GM12878 (cell line): ENCODE data around the gene SUMF2. TPM values are rescaled to one million over a fixed set of nuclear protein-coding genes. Genes with fewer than 3 reads are reported as not detected.

Source experiments
- BHLHE40 ChIP-seq, 2 experiments: fragments of 450-650 bp in 1 of 2; IDR thresholded peaks; 2 replicates each; pipeline ENCODE4 v1.6.1; 2011 to 2017; ENCODE audit warnings: low read depth in 2 of 2, borderline replicate concordance in 1 of 2, improper control_type of control experiment in 1 of 2, low read length in 1 of 2, mild to moderate bottlenecking in 1 of 2
- CBX5 ChIP-seq: sonication (generic); IDR thresholded peaks from 2 replicates; pipeline ENCODE4 v1.6.1; 2016; ENCODE audit warnings: low read depth, moderate library complexity, mild to moderate bottlenecking, inconsistent platforms
- CHD2 ChIP-seq: IDR thresholded peaks from 2 replicates; pipeline ENCODE4 v1.6.1; 2011; ENCODE audit warnings: low read depth, low read length, improper control_type of control experiment, borderline replicate concordance
- CREM ChIP-seq: IDR thresholded peaks from 2 replicates; pipeline ENCODE4 v1.6.1; 2014; ENCODE audit warnings: antibody characterized with exemption, low read depth
- ESRRA ChIP-seq: IDR thresholded peaks from 2 replicates; pipeline ENCODE4 v1.6.1; 2012; ENCODE audit warnings: mild to moderate bottlenecking, low read length, improper control_type of control experiment
- FOXK2 ChIP-seq: fragments of 450-650 bp; IDR thresholded peaks from 2 replicates; pipeline ENCODE4 v1.6.1; 2017; ENCODE audit warnings: mild to moderate bottlenecking, moderate library complexity
- HCFC1 ChIP-seq: fragments of 150-350 bp; IDR thresholded peaks from 2 replicates; pipeline ENCODE4 v1.6.1; 2014; ENCODE audit warnings: low read length
- HDAC2 ChIP-seq: fragments of 200-600 bp; sonication (generic); IDR thresholded peaks from 2 replicates; pipeline ENCODE4 v1.6.1; 2017
- IKZF1 ChIP-seq: fragments of 450-650 bp; conservative IDR thresholded peaks from 2 replicates; pipeline ENCODE4 v1.6.1; 2017; ENCODE audit warnings: antibody characterized with exemption, mild to moderate bottlenecking
- JUNB ChIP-seq: IDR thresholded peaks from 2 replicates; pipeline ENCODE4 v1.6.1; 2016; ENCODE audit warnings: antibody characterized with exemption, mild to moderate bottlenecking
- MTA3 ChIP-seq: IDR thresholded peaks from 2 replicates; pipeline ENCODE4 v1.6.1; 2012; ENCODE audit warnings: low read length, inconsistent platforms, borderline replicate concordance
- POLR2A ChIP-seq: IDR thresholded peaks from 2 replicates; pipeline ENCODE4 v1.6.1; 2011; ENCODE audit warnings: low read depth, mild to moderate bottlenecking, low read length
- POU2F2 ChIP-seq: IDR thresholded peaks from 3 replicates; pipeline ENCODE4 v1.6.1; 2011; ENCODE audit warnings: low read depth, mild to moderate bottlenecking, low read length, borderline replicate concordance
- RB1 ChIP-seq: fragments of 450-650 bp; formaldehyde crosslinking; IDR thresholded peaks from 2 replicates; pipeline ENCODE4 v1.6.1; 2017; ENCODE audit warnings: mild to moderate bottlenecking, borderline replicate concordance
- RCOR1 ChIP-seq: conservative IDR thresholded peaks from 2 replicates; pipeline ENCODE4 v1.6.1; 2012; ENCODE audit warnings: low read depth, low read length, improper control_type of control experiment
- SIN3A ChIP-seq: IDR thresholded peaks from 2 replicates; pipeline ENCODE4 v1.6.1; 2012; ENCODE audit warnings: low read depth, low read length, improper control_type of control experiment
- SP1 ChIP-seq: IDR thresholded peaks from one replicate; pipeline ENCODE4 v1.6.1; 2011; ENCODE audit warnings: low read depth, low read length
- STAT1 ChIP-seq: fragments of 450-650 bp; conservative IDR thresholded peaks from 2 replicates; pipeline ENCODE4 v1.6.1; 2014; ENCODE audit warnings: antibody characterized with exemption, mild to moderate bottlenecking
- TAF1 ChIP-seq: IDR thresholded peaks from 2 replicates; pipeline ENCODE4 v1.6.1; 2011; ENCODE audit warnings: mild to moderate bottlenecking, low read depth, low read length, borderline replicate concordance
- ZBTB33 ChIP-seq: fragments of 450-650 bp; IDR thresholded peaks from 2 replicates; pipeline ENCODE4 v1.6.1; 2017; ENCODE audit warnings: mild to moderate bottlenecking
- ZSCAN29 ChIP-seq: fragments of 450-650 bp; IDR thresholded peaks from 2 replicates; pipeline ENCODE4 v1.6.1; 2017; ENCODE audit warnings: mild to moderate bottlenecking, moderate library complexity
- polyA plus RNA-seq, 11 experiments: library from polyadenylated mRNA; depleted of rRNA in 4 of 11; unstranded in 6 of 11; stranded (reverse) in 5 of 11; fragments of >200 nt; fragmentation: Nextera tagmentation in 4 of 11; fragmentation: Illumina TruSeq in 1 of 11; extraction: Ambion mirVana in 4 of 11; extraction: Trizol in 1 of 11; gene quantifications; 1 replicate in 1 of 11; 2 replicates in 10 of 11; pipeline versions ENCODE4 v1.2.1 to v1.2.3, GENCODE V29; 2011 to 2016; ENCODE audit warnings: inconsistent platforms in 2 of 11, missing spikeins in 2 of 11, low read depth in 1 of 11
- total RNA-seq, 4 experiments: library from RNA; depleted of rRNA in 3 of 4; stranded (reverse); fragments of >200 nt in 3 of 4; fragmentation: Illumina TruSeq in 1 of 4; extraction: Trizol in 1 of 4; gene quantifications; 2 replicates each; pipeline versions ENCODE4 v1.2.1 to v1.2.3, GENCODE V29; 2013 to 2021
- TF ChIP-seq, protein P1 (sequence below): fragments of 450-650 bp; IDR thresholded peaks from 2 replicates; pipeline ENCODE4 v1.6.1; 2018; ENCODE audit warnings: borderline replicate concordance, mild to moderate bottlenecking; ENCODE audit not compliant: partially characterized antibody
- TF ChIP-seq, protein P2 (sequence below): fragments of 450-650 bp; IDR thresholded peaks from 2 replicates; pipeline ENCODE4 v1.6.1; 2017; ENCODE audit warnings: mild to moderate bottlenecking, moderate library complexity

The SUMF2 gene
- total and polyA plus RNA-seq, 10 of the 15 experiments (the other 5 are each of a cell fraction or from before 2014, with no cell fraction given) = 39.9 to 106 (median 71.7) TPM

- TF ChIP-seq ESRRA = peak; percentile 82
- TF ChIP-seq BHLHE40 (IDR thresholded peaks at IDR 0.05; ENCODE audit: borderline replicate concordance in 1 of 2, low read depth in 2 of 2, low read length in 1 of 2) = peak; percentile 10 to 29; a peak in 1 of 4 replicates
- TF ChIP-seq CHD2 = peak; percentile 91
- no peak for TF ChIP-seq RCOR1
- TF ChIP-seq FOXK2 = no peak
- TF ChIP-seq HDAC2 = no peak; the same call in 1 of the 2 replicates
- TF ChIP-seq HCFC1 = peak; percentile 76
- TF ChIP-seq RB1 = peak; percentile 92; the same call in 1 of the 2 replicates
- TF ChIP-seq POLR2A = peak; percentile 96
- TF ChIP-seq ZBTB33 = no peak
- no peak for TF ChIP-seq MTA3
- TF ChIP-seq JUNB = no peak
- TF ChIP-seq, protein P1, sequence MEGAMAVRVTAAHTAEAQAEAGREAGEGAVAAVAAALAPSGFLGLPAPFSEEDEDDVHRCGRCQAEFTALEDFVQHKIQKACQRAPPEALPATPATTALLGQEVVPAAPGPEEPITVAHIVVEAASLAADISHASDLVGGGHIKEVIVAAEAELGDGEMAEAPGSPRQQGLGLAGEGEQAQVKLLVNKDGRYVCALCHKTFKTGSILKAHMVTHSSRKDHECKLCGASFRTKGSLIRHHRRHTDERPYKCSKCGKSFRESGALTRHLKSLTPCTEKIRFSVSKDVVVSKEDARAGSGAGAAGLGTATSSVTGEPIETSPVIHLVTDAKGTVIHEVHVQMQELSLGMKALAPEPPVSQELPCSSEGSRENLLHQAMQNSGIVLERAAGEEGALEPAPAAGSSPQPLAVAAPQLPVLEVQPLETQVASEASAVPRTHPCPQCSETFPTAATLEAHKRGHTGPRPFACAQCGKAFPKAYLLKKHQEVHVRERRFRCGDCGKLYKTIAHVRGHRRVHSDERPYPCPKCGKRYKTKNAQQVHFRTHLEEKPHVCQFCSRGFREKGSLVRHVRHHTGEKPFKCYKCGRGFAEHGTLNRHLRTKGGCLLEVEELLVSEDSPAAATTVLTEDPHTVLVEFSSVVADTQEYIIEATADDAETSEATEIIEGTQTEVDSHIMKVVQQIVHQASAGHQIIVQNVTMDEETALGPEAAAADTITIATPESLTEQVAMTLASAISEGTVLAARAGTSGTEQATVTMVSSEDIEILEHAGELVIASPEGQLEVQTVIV = peak; percentile 87
- TF ChIP-seq POU2F2 = peak; percentile 88
- TF ChIP-seq IKZF1 = peak; percentile 66
- peak; percentile 88 for TF ChIP-seq CREM
- TF ChIP-seq SP1 = peak; percentile 97
- TF ChIP-seq, protein P2, sequence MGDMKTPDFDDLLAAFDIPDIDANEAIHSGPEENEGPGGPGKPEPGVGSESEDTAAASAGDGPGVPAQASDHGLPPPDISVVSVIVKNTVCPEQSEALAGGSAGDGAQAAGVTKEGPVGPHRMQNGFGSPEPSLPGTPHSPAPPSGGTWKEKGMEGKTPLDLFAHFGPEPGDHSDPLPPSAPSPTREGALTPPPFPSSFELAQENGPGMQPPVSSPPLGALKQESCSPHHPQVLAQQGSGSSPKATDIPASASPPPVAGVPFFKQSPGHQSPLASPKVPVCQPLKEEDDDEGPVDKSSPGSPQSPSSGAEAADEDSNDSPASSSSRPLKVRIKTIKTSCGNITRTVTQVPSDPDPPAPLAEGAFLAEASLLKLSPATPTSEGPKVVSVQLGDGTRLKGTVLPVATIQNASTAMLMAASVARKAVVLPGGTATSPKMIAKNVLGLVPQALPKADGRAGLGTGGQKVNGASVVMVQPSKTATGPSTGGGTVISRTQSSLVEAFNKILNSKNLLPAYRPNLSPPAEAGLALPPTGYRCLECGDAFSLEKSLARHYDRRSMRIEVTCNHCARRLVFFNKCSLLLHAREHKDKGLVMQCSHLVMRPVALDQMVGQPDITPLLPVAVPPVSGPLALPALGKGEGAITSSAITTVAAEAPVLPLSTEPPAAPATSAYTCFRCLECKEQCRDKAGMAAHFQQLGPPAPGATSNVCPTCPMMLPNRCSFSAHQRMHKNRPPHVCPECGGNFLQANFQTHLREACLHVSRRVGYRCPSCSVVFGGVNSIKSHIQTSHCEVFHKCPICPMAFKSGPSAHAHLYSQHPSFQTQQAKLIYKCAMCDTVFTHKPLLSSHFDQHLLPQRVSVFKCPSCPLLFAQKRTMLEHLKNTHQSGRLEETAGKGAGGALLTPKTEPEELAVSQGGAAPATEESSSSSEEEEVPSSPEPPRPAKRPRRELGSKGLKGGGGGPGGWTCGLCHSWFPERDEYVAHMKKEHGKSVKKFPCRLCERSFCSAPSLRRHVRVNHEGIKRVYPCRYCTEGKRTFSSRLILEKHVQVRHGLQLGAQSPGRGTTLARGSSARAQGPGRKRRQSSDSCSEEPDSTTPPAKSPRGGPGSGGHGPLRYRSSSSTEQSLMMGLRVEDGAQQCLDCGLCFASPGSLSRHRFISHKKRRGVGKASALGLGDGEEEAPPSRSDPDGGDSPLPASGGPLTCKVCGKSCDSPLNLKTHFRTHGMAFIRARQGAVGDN = peak; percentile 62; the same call in 1 of the 2 replicates
- TF ChIP-seq SIN3A = no peak
- no peak for TF ChIP-seq ZSCAN29
- peak; percentile 90 for TF ChIP-seq TAF1
- TF ChIP-seq STAT1 = 0 out of 2 replicates have a peak, but pooled peaks have one; percentile 39
- peak; percentile 88; the same call in 1 of the 2 replicates for TF ChIP-seq CBX5
Observed at GRCh38 chr7:56106108-56107073, 42.3 kb downstream of the SUMF2 start, which contains the start of gene CHCHD2 (continued).
